HL-60 (cell line): ENCODE data around the gene GDA.

Experiments
- DNase-seq, 2 experiments: peaks; one replicate each; pipeline ENCODE4 v3.0.0-alpha.2; 2010 to 2020; ENCODE audit warnings: low read depth in 1 of 2, low spot score in 1 of 2
- H3K27ac ChIP-seq: fragments of 250-450 bp; sonication (Bioruptor Pico); replicated peaks from 2 replicates; pipeline ENCODE4 v1.5.1; 2020; ENCODE audit warnings: mild to moderate bottlenecking, moderate library complexity
- H3K27me3 ChIP-seq: fragments of 250-450 bp; sonication (Bioruptor Pico); 2 replicates; pipeline ENCODE4 v1.5.1; 2021; ENCODE audit warnings: mild to moderate bottlenecking, moderate library complexity; ENCODE audit not compliant: insufficient read depth, poor library complexity, severe bottlenecking
- H3K4me3 ChIP-seq: replicated peaks from 2 replicates; pipeline ENCODE4 v1.5.1; 2011; ENCODE audit warnings: mild to moderate bottlenecking, control low read depth, low read length; ENCODE audit not compliant: insufficient read depth
- CTCF ChIP-seq: IDR thresholded peaks from one replicate; pipeline ENCODE4 v1.5.1; 2011; ENCODE audit warnings: low read length, control low read depth, inconsistent platforms; ENCODE audit not compliant: insufficient read depth
- GABPA ChIP-seq: IDR thresholded peaks from 2 replicates; pipeline ENCODE4 v1.6.1; 2012; ENCODE audit warnings: low read depth
- POLR2AphosphoS5 ChIP-seq: IDR thresholded peaks from 2 replicates; pipeline ENCODE4 v1.6.1; 2012; ENCODE audit warnings: low read depth
- REST ChIP-seq: IDR thresholded peaks from 2 replicates; pipeline ENCODE4 v1.6.1; 2012; ENCODE audit warnings: low read depth; ENCODE audit not compliant: insufficient replicate concordance
- SPI1 ChIP-seq: IDR thresholded peaks from 2 replicates; pipeline ENCODE4 v1.6.1; 2012; ENCODE audit warnings: low read depth, mild to moderate bottlenecking, borderline replicate concordance

GDA gene

GRCh38 chr9:72211047-72211446 is 61.8 kb downstream of the GDA start:
- TF ChIP-seq GABPA (no peak), SPI1 (no peak), POLR2AphosphoS5 (no peak), REST (no peak), CTCF (no peak)
- no peak for DNase-seq
- peaks cover 21% of the 10 kb centered on the region for H3K27me3 ChIP-seq
- no peak overlapping the region for H3K4me3 ChIP-seq
- no peak overlapping the region for H3K27ac ChIP-seq

- no peak for DNase-seq
- TF ChIP-seq GABPA: no peak
- H3K4me3 ChIP-seq: no peak overlapping the region
- peaks cover 19% of the 10 kb centered on the region for H3K27me3 ChIP-seq
- no peak overlapping the region for H3K27ac ChIP-seq
These were observed 64.7 kb downstream of the GDA start for GRCh38 chr9:72213906-72214305.

- DNase-seq: no peak
- Histone ChIP-seq H3K4me3 (no peak overlapping the region), H3K27me3 (no peaks in the 10 kb centered on the region), H3K27ac (no peak overlapping the region)
- TF ChIP-seq REST: no peak
- TF ChIP-seq POLR2AphosphoS5: no peak
These were observed 68.1 kb downstream of the GDA start for GRCh38 chr9:72217306-72217842.

GRCh38 chr9:72220589-72220988 is 71.3 kb downstream of the GDA start:
- H3K4me3 ChIP-seq: no peak overlapping the region
- H3K27me3 ChIP-seq: no peaks in the 10 kb centered on the region
- TF ChIP-seq CTCF: no peak
- no peak for TF ChIP-seq REST
- TF ChIP-seq GABPA: no peak
- no peak for TF ChIP-seq SPI1
- TF ChIP-seq POLR2AphosphoS5: no peak
- no peak overlapping the region for H3K27ac ChIP-seq
- no peak for DNase-seq
